SHP77 (cell line): Measurements from ENCODE around the gene ZNF366.

ENCODE experiments used
- DNase-seq, 2 experiments: peaks; one replicate each; lab custom pipeline; 2025; lab: John Stamatoyannopoulos, UW

ZNF366 gene

DNA sequence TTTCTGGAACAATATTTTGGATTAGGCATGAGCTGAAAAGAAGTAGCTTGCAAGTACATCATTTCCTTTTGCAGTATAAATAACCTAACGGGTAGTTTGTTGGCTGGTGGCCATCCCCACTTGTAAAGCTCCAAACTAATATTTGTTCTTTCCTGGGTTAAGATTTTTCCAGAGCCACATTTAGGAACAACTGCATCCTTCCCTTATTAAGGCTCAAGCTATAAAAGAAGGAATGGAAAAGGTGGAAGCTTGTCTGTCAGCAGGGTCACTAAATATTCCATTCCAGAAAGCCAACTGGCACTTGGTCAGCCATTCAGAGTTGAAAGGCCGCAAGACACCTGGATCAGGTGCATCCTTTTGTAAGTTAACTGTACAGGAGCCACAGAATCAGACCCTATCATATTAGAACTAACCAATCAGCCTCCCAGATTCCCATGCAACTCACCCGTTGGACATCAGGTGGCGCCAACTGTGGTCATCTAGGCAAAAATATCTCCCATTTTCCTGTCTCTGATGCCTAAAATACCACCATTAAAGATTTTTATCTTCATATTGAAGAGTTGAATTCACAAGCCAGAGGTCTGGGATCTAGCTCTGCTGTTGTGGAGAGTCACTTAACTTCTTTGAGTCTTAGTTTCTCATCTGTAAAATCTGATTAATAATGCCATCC is 104.1 kb downstream of the ZNF366 start:
- no peak for DNase-seq

DNA sequence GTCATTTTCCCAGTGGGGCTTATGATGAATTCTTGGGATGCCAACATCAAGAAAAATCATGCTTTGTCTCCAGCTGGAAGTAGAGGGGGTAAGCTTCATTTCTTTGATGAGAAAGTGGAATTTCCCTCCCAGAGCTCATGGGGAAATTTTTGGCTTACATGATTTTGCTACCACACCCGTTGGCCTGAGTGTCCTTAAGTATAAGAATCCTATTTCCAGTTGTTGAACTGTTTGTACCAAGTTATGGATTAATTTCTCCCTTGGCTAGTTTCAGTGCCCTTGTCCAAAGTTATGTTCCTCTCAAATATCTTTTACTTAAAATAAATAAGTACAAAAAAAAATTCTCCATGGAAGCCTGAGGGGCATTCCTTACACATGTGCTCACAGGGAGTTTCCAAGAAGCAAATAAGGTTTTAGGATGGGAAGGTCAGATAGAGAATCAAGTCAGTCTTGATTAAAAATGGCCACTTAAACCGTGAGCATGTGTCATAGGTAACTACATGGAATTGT is 104.8 kb downstream of the ZNF366 start:
- DNase-seq = no peak

DNA sequence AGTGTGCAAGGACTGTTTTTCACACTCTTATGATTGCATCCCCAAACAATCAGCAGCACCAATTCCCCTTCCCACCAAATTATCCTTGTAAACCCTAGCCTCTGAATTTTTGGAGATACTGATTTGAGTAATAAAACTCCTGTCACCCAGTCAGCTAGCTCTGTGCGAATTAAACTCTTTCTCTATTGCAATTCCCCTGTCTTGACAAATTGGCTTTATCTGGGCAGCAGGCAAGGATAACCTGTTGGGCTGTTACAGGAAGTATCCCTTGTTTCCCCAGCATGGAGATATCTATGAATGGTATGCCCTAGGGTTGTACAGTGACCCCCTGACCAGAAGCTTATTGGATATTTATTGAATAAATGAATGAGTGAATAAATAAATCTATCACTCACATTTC is 106.3 kb downstream of the ZNF366 start:
- DNase-seq = no peak

DNA sequence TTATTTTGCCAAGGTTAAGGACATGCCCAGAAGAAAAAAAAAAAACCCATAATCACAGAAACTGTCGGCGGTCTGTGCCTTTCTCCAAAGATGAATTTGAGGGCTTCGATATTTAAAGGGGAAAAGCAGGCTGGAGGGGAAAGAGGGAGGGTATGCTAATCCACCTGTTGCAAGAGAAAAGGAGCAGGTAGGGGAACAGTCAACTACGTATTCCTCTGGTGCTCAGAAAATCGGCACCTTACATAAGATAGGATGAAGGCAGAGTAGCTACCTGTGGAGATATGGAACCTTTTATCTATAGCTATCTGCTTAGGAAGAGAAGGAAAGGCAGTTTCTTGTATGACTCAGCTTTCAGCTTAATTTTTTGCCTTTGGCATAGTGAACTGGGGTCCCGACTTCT is 109.4 kb downstream of the ZNF366 start:
- no peak for DNase-seq

- no peak for DNase-seq
These were observed 112.5 kb downstream of the ZNF366 start for GRCh38 chr5:72394688-72395087.

- DNase-seq = no peak
These were observed 114.2 kb downstream of the ZNF366 start for GRCh38 chr5:72393052-72393451.
